GM21526 (cell line): ENCODE results near the gene TOR1A.

Experiments
- ATAC-seq: cut with Tn5 transposase; IDR thresholded peaks from one replicate; pipeline ENCODE4 v1.9.1; 2021; ENCODE audit warnings: moderate library complexity; ENCODE audit not compliant: unreplicated experiment, low FRiP score

TOR1A gene

DNA sequence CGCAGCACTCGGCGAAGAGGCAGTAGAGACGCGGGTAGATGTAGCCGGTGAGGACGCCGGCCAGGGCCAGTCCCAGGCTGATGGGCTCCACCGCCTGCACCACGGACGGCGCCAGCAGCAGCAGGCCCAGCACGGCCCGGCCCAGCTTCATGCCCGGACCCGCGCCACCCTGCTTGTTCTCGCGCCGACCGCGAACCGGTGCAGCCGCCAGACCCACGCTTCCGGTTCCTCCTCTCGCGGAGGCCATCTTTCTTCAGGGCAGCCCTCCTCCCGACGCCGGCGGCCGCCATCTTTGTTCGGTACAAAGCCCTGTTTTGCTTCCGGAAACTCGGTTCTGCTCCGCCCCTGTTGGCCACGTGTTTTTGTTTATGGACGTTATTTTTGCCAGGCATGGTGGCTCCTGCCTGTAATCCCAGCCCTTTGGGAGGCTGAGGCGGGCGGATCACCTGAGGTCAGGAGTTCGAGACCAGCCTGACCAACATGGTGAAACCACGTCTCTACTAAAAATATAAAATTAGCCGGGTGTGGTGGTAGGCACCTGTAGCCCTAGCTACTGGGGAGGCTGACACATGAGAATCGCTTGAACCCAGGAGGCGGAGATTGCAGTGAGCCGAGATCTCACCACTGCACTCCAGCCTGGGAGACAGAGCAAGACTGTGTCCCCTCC is at the start of gene TOR1A:
Gene TOR1A, minus strand, starts transcription at position 202 of the 667 bp plus-strand sequence. Its CDS starts 51 bp downstream, at position 151.
- ATAC-seq: peak; percentile 62

DNA sequence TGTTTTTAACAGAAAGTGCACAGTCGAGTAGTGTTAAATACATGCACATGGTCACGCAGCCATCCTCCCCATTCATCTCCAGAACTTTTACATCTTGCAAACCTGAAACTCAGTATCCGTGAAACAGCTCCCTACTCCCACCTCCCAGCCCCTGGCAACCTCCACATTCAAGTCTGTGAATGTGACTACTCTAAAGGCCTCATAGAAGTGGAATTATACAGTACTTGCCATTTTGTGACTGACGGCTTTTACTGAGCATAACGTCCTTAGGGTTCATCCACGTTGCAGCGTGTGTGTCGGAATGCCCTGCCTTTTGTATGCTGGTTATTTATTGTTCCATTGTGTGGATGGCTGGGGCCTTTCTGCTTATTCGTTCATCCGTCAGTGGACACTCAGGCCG is 47.1 kb upstream of the TOR1A start:
- ATAC-seq: no peak

DNA sequence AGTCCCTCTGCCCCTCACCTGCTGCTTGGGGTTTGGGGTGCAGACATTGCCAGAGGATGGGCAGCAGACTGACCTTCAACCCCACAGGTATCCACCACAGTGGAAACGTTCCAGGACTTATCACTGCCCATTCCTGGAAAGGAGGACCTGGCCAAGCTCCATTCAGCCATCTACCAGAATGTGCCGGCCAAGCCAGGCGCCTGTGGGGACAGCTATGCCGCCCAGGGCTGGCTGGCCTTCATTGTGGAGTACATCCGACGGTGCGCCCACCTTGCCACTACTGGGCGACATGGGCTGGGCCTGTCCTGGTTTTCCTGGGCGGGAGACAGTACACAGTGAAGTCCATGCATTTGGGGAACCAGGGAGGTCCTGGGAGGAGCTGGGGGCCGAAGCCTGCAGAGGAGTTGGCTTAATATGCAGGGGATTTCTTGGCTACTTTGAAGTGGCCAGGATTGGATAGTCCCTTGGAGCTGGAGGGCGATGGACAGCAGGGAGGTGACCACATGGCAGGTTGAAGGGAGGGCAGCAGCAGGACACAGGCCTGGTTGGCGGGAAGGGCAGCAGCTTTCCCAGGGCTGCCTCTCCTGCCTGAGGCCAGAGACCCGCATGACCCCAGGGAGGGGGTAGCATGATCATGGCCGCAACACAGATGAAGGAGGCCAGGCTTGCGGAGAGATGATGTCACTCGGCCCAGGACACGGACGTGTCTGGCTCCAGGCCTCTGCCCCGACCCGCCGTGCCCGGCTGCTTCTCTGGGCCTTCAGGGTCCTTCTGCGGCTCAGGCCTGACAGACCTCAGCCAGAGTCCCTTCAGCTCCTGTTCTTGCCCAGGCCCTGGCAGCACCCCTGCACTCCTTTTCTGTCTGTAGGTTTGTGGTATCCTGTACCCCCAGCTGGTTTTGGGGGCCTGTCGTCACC is 45.9 kb upstream of the TOR1A start:
- ATAC-seq: no peak

- ATAC-seq: no peak
Measured at GRCh38 chr9:129868872-129869486, 45.0 kb upstream of the TOR1A start.

DNA sequence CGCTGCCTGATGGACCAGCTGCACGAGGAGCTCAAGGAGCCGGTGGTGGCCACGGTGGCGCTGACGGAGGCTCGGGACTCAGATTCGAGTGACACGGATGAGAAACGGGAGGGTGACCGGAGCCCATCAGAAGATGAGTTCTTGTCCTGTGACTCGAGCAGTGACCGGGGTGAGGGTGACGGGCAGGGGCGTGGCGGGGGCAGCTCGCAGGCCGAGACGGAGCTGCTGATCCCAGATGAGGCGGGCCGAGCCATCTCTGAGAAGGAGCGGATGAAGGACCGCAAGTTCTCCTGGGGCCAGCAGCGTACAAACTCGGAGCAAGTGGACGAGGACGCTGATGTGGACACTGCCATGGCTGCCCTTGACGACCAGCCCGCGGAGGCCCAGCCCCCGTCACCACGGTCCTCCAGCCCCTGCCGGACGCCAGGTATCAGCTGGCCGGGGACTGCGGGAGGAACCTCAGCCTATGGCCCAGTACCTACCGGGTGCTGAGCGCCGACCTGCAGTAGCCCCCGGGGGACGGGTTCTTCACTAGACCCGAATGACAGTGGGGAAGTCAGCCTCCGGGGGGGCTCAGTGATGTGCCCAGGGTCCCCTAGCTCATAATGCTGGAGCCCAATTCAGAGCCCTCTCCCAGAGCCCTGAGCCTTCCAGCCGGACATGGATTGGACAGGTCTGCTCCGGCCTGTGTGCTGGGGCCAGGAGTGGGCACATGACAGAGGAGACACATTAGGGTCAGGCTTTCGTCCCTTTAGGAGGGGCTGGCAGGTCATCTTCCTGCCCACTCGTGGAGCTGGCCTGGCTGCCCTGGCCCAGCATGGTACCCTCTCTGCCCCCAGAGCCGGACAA is 44.3 kb upstream of the TOR1A start:
- ATAC-seq: no peak

DNA sequence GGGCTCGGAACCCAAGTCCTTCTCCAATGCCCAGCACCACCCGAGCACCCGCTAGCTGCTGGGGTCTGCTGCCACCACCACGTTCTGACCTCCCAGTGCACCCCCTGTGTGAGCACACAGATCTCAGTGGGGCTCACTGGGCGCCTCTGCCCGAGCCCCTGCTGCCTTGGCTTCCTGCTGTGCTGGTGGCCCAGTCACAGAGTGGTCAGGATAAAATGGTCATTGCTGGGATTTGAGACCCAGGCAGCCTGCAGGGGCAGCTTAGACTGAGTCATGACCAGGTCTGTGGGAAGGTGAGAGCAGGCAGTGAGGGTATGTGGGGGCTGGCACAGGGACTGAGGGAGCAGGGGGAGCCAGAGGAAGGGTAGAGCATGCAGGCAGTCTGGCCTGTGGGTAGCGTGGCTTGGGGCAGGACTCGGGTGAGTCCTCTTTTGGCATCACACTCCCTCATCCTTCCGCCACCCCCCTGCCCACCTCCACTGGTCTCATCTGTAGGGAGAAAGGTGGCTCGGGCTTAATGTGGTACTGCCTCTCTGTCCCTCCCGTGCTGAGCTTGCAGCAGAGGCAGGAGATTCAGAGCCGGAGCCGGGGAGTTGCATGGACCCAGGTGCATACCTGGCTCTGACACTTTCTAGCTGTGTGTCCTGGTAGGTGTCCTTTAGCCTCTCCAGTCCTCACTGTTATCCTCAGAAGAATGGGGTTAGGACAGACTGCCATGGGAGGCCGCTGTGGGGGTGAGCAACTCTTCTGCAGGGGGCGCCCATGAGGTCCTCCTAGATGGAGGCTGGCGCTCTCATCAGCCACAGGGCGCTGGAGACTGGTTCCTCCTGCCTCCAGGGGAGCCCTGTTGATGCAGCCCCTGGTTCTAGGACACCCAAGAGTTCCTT is 43.4 kb upstream of the TOR1A start:
- no peak for ATAC-seq

DNA sequence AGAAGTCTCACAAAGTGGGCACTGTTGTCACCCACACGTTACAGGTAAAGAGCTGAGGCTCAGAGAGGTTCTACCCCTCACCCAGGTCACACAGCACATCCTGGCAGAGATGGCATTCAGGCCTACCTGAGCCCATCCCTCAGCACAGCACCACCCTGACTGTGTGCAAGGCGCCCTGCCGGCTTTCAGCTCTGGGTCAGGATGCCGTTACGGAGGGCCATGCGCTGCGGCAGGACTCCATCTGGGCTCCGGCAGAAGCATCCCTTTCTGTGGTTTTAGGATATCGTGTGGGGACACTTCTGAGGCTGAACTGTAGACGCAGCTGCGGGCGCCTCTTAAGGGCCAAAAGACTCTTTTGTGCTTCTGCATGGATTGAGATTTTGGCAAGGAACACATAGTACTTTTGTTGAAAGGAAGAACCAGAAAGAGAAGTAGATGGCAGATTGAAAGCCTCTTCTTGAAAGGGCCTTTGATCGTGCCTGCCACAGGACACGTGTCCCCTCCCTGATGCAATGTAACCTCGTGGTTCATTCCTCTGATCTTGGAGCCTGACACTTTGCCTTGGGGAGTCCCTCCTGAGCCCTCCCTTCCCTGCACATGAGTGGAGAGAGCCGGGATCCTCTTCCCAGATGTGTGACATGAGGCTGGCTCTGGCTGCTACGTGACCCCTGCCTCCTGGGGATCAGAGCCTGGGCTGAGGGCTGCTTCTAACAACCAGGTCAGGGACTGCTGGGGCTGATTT is 42.6 kb upstream of the TOR1A start:
- ATAC-seq: no peak

DNA sequence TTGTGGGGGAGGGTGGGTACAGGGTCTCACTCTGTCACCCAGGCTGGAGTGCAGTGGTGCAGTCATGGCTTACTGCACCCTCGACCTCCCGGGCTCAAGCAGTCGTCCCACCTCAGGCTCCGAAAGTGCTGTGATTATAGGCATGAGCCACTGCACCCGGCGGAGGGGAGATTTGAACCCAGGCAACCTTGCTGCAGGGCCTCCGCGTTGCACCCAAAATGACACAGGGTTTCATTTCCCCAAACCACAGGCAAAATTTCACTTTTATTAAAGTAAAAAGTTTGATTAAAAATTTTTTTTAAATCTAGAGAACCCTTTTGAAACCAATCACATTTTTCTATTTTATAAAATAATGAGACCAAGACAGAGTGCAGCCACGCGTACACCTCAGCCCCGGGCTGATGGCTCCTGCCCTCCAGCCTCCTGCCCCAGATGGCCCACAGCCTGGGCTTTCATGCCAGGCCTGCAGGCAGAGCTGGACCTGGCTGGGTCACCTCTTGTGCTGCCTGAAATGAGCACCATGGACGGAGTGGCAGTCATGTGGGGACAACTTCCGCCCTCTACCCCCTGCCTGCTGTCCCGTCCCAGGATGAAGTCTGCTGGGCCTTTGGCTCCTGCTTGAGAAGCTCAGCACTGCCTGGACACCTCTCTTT is 41.9 kb upstream of the TOR1A start:
- ATAC-seq: no peak

DNA sequence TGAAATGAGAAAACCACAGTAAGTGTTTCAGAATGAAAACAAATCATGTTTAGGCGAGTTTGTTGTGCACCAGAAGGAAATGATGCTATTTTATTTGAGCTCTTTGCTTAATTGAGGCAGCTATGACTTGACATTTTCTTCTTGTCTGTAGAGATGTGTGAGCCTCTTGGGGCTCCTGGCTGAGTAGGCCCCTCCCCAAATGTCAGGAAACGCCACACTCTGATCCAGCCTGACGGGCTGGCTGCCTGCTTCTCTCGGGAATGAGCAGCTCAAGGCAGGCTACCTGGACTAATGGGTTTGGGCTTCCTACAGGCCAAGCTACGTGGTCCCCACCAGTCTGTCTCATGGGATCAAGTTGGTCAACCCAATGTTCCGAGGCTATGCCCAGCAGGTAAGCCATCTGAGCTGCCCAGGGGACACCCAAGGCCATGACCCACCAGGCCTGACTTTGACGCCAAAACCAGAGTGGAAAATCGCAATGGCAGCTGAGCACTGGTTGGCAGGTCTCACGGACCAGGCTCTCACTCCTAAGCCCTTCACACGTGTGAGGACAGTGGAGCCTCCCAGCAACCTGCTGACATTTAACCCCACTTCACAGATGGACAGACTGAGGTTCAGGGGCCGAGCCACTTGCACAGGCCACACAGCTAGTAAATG is 41.2 kb upstream of the TOR1A start:
- no peak for ATAC-seq

- ATAC-seq: no peak
Measured at GRCh38 chr9:129863059-129863690, 39.2 kb upstream of the TOR1A start.

DNA sequence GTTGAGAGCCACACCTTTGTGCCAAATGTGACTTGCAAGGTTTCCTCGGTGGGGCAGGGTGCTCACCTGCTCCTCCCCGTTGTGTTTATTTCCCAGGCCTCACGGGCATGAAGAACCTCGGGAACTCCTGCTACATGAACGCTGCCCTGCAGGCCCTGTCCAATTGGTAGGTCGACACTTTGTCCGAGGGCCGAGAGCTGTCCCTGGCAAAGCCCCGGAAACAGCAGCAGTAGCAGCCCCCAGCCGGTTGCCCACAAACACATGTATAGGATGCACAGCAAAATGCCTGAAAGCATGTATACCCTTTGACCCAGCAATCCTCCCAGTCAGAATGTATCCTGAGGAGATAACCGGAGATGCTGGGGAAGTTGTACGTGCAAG is 37.5 kb upstream of the TOR1A start:
- no peak for ATAC-seq

DNA sequence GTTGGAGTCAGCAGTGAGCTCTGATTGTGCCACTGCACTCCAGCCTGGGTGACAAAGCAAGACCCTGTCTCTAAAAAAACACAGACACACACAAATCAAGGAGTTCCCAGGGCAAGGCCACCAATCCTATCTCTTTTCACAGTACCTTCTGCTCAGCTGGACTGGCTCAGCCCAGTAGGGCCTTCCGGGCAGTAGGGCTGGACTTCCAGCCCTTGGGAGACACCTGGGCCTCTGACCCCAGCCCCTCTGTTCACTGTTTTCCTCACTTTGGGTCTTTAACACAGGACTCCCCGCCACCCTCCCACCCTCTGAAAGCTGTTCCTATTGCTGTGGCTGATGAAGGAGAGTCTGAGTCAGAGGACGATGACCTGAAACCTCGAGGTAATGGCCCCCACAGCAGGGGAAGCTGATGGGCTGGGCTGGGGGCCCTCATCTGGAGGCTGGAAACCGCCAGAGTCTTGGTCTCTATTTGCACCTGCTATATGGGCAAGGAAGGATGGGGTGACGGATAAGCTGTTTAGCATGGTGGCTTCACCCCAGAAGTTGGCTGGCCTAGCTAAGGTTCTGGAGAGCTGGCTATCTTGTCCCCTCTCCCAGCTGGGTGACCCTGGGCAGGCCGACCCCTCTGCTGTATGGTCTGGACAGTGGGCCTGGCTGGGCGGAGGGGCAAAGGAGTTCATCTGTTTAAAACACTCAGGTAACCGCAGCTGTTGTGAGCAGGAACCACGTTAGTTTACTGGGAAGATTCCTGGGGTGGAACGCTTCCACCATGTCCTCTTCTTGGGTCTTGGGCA is 36.9 kb upstream of the TOR1A start:
- ATAC-seq: no peak

DNA sequence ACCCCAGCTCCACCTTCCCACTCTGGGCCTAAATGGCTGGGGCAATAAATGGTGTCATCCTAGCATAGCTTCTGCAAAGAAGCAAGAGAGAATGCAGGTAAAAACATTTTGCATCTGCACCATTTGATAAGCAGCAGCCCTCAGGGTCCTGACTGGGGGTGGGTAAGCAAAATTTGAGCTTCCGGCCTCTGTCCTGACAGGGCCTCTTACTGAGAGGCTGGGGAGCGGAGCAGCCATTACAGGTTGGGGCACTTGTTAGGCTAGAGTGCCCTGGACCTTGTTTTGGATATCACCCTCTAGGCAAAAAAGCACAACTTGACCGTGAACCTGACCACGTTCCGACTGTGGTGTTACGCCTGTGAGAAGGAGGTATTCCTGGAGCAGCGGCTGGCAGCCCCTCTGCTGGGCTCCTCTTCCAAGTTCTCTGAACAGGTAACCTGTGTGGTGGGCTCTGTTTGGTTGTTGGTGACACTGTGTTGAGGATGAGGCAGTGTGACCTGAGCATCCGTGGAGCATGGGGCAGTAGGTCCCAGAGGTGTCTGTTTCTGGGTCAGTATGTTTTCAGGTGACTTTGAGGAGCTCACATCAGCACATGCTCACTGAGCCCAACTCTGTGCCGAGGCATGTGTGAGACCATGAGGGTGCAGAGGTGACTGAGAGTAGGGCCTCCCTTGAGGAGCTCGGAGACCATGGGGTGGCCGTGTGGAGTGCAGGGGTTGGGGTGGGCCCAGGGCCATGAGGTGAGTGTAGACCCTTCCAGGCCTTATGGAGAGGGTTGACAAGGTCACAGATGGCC is 34.4 kb upstream of the TOR1A start:
- no peak for ATAC-seq

- no peak for ATAC-seq
Measured at GRCh38 chr9:129857207-129857606, 33.3 kb upstream of the TOR1A start.

GRCh38 chr9:129854588-129855110 is 30.7 kb upstream of the TOR1A start:
- no peak for ATAC-seq

DNA sequence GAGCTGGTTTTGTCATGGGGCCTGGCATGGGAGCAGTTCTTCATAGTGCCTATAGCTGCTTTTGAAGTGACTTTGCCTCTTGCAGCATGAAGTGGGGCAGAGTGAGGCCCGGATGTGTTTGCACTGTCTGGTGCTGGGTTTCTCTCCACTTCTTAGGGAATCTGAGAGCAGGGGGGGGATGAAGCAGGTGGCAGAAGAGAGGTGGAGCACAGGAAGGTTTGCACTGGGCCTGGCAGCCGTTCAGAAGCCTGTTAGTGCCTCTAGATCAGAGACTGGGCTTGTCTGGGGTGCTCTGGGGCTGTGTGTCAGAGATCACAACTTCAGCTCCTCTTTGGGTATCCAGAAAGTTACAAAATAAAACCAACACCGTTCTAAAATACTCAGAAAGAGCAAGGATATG is 29.7 kb upstream of the TOR1A start:
- ATAC-seq: no peak
